ENCODE data around the gene TEX14.

The TEX14 gene

DNA sequence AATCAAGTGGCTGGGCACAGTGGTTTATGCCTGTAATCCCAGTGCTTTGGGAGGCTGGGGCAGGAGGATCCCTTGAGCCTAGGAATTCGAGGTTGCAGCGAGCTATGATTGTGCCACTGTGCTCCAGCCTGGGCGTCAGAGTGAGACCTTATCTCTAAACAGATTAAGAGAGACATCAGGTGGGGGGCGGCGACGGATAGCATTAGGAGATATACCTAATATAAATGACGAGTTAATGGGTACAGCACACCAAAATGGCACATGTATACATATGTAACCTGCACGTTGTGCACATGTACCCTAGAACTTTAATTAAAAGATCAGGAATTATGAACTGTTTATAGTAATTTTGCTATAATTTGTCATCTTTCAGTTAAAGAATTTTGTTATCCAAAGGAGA is 10.9 kb upstream of the TEX14 start:
- peak; percentile 21 for DNase-seq (ENCODE audit: low read depth)
- TF ChIP-seq, protein P1, sequence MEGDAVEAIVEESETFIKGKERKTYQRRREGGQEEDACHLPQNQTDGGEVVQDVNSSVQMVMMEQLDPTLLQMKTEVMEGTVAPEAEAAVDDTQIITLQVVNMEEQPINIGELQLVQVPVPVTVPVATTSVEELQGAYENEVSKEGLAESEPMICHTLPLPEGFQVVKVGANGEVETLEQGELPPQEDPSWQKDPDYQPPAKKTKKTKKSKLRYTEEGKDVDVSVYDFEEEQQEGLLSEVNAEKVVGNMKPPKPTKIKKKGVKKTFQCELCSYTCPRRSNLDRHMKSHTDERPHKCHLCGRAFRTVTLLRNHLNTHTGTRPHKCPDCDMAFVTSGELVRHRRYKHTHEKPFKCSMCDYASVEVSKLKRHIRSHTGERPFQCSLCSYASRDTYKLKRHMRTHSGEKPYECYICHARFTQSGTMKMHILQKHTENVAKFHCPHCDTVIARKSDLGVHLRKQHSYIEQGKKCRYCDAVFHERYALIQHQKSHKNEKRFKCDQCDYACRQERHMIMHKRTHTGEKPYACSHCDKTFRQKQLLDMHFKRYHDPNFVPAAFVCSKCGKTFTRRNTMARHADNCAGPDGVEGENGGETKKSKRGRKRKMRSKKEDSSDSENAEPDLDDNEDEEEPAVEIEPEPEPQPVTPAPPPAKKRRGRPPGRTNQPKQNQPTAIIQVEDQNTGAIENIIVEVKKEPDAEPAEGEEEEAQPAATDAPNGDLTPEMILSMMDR (IDR thresholded peaks at IDR 0.05; ENCODE audit: low read length, missing control alignments): no peak
- H3K4me3 ChIP-seq (replicated peaks; ENCODE audit: low read depth, low read length): no peak overlapping the region

DNA sequence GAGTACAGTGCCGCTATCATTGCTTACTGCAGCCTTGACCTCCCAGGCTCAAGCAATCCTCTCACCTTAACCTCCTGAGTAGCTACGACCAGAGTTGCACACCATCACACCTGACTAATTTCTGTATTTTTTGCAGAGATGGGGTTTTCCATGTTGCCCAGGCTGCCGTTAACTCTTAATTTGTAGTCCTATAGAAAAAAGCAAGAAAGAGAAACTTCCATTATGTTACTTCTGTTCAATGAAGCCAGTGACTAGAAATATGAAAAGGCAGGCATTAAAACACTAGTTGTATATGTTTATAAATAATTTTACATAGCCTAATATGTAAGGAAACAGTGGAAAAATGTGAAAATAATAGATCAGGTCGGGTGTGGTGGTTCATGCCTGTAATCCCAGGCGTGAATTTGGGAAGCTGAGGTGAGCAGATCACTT is 10.2 kb upstream of the TEX14 start:
- TF ChIP-seq, protein P1 (IDR thresholded peaks at IDR 0.05; ENCODE audit: low read length, missing control alignments): no peak
- no peak for DNase-seq (ENCODE audit: low read depth)
- no peak overlapping the region for H3K4me3 ChIP-seq (replicated peaks; ENCODE audit: low read depth, low read length)

DNA sequence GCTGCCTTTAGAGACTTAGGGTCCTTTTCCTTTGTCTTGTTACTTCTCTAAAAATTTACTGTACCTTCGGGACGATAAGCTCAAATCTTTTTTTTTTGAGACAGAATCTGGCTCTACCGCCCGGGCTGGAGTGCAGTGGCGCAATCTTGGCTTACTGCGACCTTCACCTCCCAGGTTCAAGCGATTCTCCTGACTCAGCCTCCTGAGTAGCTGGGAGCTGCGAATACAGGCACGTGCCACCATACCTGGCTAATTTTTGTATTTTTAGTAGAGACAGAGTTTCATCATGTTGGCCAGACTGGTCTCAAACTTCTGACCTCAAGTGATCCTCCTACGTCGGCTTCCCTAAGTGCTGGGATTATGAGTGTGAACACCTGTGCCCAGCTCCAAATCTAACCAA is 7.9 kb upstream of the TEX14 start:
- TF ChIP-seq, protein P1 (IDR thresholded peaks at IDR 0.05; ENCODE audit: low read length, missing control alignments): no peak
- no peak for DNase-seq (ENCODE audit: low read depth)
- H3K4me3 ChIP-seq (replicated peaks; ENCODE audit: low read depth, low read length): no peak overlapping the region

DNA sequence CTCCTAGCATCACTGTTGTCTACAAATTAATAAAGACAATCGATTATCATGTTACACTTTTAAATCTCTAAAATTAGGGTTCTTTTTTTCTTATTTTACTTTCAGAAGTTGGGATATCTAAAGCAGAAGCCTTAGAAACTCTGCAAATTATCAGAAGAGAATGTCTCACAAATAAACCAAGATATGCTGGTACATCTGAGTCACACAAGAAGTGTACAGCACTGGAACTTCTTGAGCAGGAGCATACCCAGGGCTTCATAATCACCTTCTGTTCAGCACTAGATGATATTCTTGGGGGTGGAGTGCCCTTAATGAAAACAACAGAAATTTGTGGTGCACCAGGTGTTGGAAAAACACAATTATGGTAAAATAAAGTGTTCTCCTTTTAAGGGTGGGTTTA is 3.0 kb upstream of the TEX14 start:
- TF ChIP-seq, protein P1 (IDR thresholded peaks at IDR 0.05; ENCODE audit: low read length, missing control alignments): no peak
- DNase-seq (ENCODE audit: low read depth): no peak
- no peak overlapping the region for H3K4me3 ChIP-seq (replicated peaks; ENCODE audit: low read depth, low read length)

DNA sequence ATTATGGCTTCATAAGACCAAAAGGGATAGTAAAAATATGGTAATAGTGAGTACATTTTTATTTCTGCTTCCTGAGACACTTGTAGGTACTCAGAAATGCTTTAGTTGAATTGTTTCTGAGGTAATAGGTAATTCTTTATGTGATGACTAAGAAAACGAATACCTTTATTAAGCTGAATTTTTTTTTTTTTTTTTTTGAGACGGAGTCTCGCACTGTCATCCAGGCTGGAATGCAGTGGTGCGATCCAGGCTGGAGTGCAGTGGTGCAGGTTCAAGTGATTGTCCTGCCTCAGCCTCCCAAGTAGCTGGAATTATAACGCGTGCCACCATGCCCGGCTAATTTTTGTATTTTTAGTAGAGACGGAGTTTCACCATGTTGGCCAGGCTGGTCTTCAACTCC is 2.5 kb upstream of the TEX14 start:
- H3K4me3 ChIP-seq (replicated peaks; ENCODE audit: low read depth, low read length): no peak overlapping the region
- TF ChIP-seq, protein P1 (IDR thresholded peaks at IDR 0.05; ENCODE audit: low read length, missing control alignments): no peak
- DNase-seq (ENCODE audit: low read depth): no peak

DNA sequence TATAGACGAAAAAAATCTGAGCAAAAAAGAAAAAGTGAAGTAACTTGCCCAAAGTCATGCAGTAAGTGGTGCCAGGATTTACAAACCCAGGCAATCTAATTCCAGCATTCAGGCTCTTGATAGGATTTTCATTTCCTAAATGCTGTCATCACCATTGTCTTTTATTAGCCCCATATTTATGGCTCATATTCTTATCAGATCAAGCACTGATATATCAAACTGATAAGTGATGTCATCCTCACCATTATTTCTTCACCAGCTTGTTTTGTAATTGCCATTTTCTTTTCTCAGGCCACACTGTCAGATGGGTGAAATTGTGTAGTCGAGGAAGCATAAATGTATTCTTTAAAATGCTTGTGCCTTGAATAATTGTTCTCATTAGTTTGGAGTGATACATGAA is 1.9 kb upstream of the TEX14 start:
- DNase-seq (ENCODE audit: low read depth): no peak
- H3K4me3 ChIP-seq (replicated peaks; ENCODE audit: low read depth, low read length): no peak overlapping the region
- TF ChIP-seq, protein P1 (IDR thresholded peaks at IDR 0.05; ENCODE audit: low read length, missing control alignments): no peak

DNA sequence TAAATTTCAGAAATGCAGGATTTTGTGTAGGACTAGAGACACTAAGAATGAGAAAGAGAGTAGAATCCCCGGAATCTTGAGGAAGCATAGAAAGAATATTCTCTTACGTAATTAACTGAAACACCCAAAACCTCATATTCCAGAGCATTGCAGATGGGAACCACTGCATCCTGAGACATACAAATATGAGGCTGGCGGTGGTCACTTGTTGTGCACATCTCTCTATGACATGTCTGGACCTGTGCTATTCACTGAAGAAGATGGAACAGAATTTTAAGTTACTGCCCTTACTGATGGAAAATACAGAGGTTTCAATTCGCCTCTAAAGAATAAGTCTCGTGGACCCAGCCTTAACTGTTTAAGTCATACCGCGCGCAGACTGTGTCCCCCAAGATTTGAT is 1.4 kb upstream of the TEX14 start:
- H3K4me3 ChIP-seq (replicated peaks; ENCODE audit: low read depth, low read length): peak overlapping the region; percentile 68
- TF ChIP-seq, protein P1 (IDR thresholded peaks at IDR 0.05; ENCODE audit: low read length, missing control alignments): no peak
- no peak for DNase-seq (ENCODE audit: low read depth)
